AG04449 (cell line): Measurements from ENCODE around the gene XRRA1.
"Not testable (repeated sequence)": the region's sequence is repeated elsewhere in the genome, so short reads cannot be mapped to it uniquely, and the experiment has no call there.

Experiments
- CTCF ChIA-PET: fragments of 350-600 bp; formaldehyde crosslinking; extraction: SDS; loops from one replicate; lab custom pipeline; 2021; ENCODE audit warnings: antibody characterized with exemption; lab: Yijun Ruan, JAX
- POLR2A ChIA-PET: fragments of 400-600, 350-600 bp; formaldehyde crosslinking; extraction: SDS; loops from one replicate; lab custom pipeline; 2020; ENCODE audit warnings: antibody characterized with exemption, inconsistent platforms; lab: Yijun Ruan, JAX
- DNase-seq: peaks from one replicate; pipeline ENCODE4 v3.0.0-alpha.2; 2010; ENCODE audit warnings: low read depth, low spot score
- H3K4me3 ChIP-seq: 2 replicates; pipeline ENCODE4 v1.5.1; 2011; ENCODE audit warnings: low read depth, mild to moderate bottlenecking, control low read depth, low read length
- TF ChIP-seq, protein P1 (sequence below): IDR thresholded peaks from one replicate; pipeline ENCODE4 v1.5.1; 2011; ENCODE audit warnings: mild to moderate bottlenecking, moderate library complexity, low read length, control low read depth, inconsistent platforms; ENCODE audit not compliant: insufficient read depth; ENCODE audit errors: missing control alignments

The XRRA1 gene

DNA sequence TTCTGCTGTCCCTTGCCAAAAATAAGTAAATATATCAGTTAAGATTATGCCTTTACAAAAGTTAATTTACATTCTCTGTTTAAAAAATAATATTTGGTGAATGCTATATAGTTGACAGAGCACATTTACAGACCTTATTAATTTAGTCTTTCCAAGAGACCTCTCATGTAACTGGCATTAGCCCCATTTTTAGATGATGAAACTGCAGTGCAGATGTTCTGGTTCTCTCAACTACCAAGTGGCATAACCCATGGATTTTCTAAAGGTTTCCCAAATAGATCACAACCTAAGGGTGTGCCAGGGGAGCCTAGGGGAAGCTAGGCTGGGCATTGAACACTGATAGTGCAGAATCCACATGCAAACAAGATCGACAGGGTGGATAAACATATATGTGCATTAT, 111.7 kb downstream of the XRRA1 start:
- no peak for DNase-seq
- ChIA-PET CTCF (no interaction called here), POLR2A (no interaction called here)
- no peak overlapping the region for H3K4me3 ChIP-seq
- TF ChIP-seq, protein P1, sequence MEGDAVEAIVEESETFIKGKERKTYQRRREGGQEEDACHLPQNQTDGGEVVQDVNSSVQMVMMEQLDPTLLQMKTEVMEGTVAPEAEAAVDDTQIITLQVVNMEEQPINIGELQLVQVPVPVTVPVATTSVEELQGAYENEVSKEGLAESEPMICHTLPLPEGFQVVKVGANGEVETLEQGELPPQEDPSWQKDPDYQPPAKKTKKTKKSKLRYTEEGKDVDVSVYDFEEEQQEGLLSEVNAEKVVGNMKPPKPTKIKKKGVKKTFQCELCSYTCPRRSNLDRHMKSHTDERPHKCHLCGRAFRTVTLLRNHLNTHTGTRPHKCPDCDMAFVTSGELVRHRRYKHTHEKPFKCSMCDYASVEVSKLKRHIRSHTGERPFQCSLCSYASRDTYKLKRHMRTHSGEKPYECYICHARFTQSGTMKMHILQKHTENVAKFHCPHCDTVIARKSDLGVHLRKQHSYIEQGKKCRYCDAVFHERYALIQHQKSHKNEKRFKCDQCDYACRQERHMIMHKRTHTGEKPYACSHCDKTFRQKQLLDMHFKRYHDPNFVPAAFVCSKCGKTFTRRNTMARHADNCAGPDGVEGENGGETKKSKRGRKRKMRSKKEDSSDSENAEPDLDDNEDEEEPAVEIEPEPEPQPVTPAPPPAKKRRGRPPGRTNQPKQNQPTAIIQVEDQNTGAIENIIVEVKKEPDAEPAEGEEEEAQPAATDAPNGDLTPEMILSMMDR = no peak

GRCh38 chr11:74826901-74827300, 122.0 kb downstream of the XRRA1 start:
- TF ChIP-seq, protein P1 = no peak

DNA sequence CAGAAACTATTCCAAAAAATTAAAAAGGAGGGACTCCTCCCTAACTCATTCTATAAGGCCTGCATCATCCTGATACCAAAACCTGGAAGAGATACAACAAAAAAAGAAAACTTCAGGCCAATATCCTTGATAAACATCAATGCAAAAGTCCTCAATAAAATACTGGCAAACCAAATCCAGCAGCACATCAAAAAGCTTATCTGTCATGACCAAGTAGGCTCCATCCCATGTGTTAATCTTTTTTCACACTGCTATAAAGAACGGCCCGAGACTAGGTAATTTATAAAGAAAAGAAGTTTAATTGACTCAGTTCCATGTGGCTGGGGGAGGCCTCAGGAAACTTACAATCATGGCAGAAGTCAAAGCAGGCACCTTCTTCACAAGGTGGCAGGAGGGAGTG, 123.3 kb downstream of the XRRA1 start:
- DNase-seq, H3K4me3 ChIP-seq, POLR2A ChIA-PET, CTCF ChIA-PET: not testable (repeated sequence)

More at GRCh38 chr11:74826901-74827300, 122.0 kb downstream of the XRRA1 start:
- ChIA-PET CTCF (no interaction called here), POLR2A (no interaction called here)
- no peak for DNase-seq
- no peak overlapping the region for H3K4me3 ChIP-seq

GRCh38 chr11:74824285-74824982, 124.5 kb downstream of the XRRA1 start:
- TF ChIP-seq, protein P1 = no peak
- POLR2A ChIA-PET = no interaction called here
- CTCF ChIA-PET = no interaction called here
- H3K4me3 ChIP-seq = no peak overlapping the region
- no peak for DNase-seq

DNA sequence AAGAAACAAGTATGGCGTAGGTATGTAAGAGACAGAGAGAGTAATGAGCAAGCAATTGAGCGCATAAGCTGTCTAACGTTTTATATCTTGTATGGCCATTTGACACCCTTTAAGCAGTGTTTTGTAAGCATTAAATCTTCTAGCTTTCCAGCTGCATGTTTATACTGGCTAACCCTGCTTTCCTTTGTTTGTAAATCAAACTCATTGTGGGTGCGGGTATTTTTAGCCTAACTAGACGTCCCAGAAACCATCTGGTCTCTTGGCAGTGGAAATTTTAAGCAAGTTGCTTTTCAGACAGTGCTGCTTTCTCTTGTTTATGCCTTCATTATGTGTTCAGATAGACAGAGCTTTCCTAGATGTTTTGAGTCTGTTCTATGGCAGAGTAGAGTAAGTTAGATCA, 126.7 kb downstream of the XRRA1 start:
- POLR2A ChIA-PET = no interaction called here
- CTCF ChIA-PET = interaction anchor here (0.8 to 1.6 kb wide), 4 partner anchors 17 to 83 kb away, joined by 3 to 4 read pairs (median 4); no protein-coding TSS in a partner anchor
- DNase-seq = peak; percentile 58
- no peak overlapping the region for H3K4me3 ChIP-seq
- TF ChIP-seq, protein P1 = no peak

- ChIA-PET CTCF (interaction anchor here (1.6 to 1.8 kb wide), 2 partner anchors 10 to 20 kb away, joined by 4 read pairs; no protein-coding TSS in a partner anchor), POLR2A (no interaction called here)
- H3K4me3 ChIP-seq = no peak overlapping the region
- peak; percentile 83 for DNase-seq
- TF ChIP-seq, protein P1 = no peak
Observed at GRCh38 chr11:74820763-74821162, 128.1 kb downstream of the XRRA1 start.

- ChIA-PET POLR2A (no interaction called here), CTCF (interaction anchor here (0.9 to 1.3 kb wide), 2 partner anchors 38 to 429 kb away, joined by 3 read pairs; no protein-coding TSS in a partner anchor)
- DNase-seq = peak; percentile 2
- no peak overlapping the region for H3K4me3 ChIP-seq
- TF ChIP-seq, protein P1 = no peak
Observed at GRCh38 chr11:74819400-74819799, 129.5 kb downstream of the XRRA1 start.
